ENCODE measurements around the gene ARL5C. TPM values are rescaled to one million over a fixed set of nuclear protein-coding genes. Genes with fewer than 3 reads are reported as not detected.

Gene ARL5C
- total RNA-seq, 1 experiment from 2014 or later: not detected

GRCh38 chr17:39146273-39146672 is 19.7 kb downstream of the ARL5C start:
- Histone ChIP-seq H3K18ac (ENCODE audit: insufficient read length, low read depth, low read length) (no peak overlapping the region), H2AFZ (ENCODE audit: low read length) (no peak overlapping the region), H2BK12ac (ENCODE audit: insufficient read length, low read depth, low read length) (no peak overlapping the region), H3T11ph (ENCODE audit: low read length) (no peak overlapping the region), H3K27me3 (ENCODE audit: insufficient read depth, low read length) (peaks cover 9% of the 10 kb centered on the region; the same call in 1 of the 2 replicates), H2BK20ac (ENCODE audit: low read depth, low read length, poor library complexity, severe bottlenecking) (no peak overlapping the region), H4K8ac (replicated peaks; ENCODE audit: insufficient read length, low read depth, low read length) (no peak overlapping the region), H2BK15ac (ENCODE audit: low read depth, low read length) (no peak overlapping the region), H3K9me3 (ENCODE audit: control insufficient read depth, low read depth, low read length) (no peaks in the 10 kb centered on the region), H3K14ac (ENCODE audit: insufficient read depth, low read length) (no peak overlapping the region), H3K23me2 (ENCODE audit: insufficient read length, low read depth, low read length, poor library complexity, severe bottlenecking) (peaks cover 5% of the 10 kb centered on the region), H4K20me1 (ENCODE audit: control insufficient read depth, insufficient read depth, insufficient read length) (no peaks in the 10 kb centered on the region), H3K27ac (ENCODE audit: insufficient read length, low read depth, low read length) (no peak overlapping the region), H2BK5ac (ENCODE audit: insufficient read length, low read length) (no peak overlapping the region), H3K9ac (ENCODE audit: extremely low read depth, insufficient read length, low read length) (no peak overlapping the region), H4K5ac (ENCODE audit: insufficient read length, low read depth, low read length) (no peak overlapping the region), H3K79me2 (ENCODE audit: insufficient read depth, low read length) (no peaks in the 10 kb centered on the region), H3K56ac (ENCODE audit: insufficient read length, low read depth, low read length) (no peak overlapping the region), H4K91ac (ENCODE audit: insufficient read length, low read depth, low read length) (no peak overlapping the region), H3K4me1 (ENCODE audit: insufficient read depth, low read length) (no peaks in the 10 kb centered on the region), H3K4me2 (ENCODE audit: insufficient read depth, insufficient read length, low read length) (no peak overlapping the region), H3K4ac (ENCODE audit: low read depth, low read length) (no peak overlapping the region), H2AK5ac (ENCODE audit: insufficient read length, low read length) (no peak overlapping the region), H2BK120ac (ENCODE audit: low read depth, low read length, poor library complexity, severe bottlenecking) (no peak overlapping the region), H3K79me1 (ENCODE audit: insufficient read depth, low read depth, low read length, poor library complexity, severe bottlenecking) (no peaks in the 10 kb centered on the region), H3K23ac (ENCODE audit: insufficient read length, low read depth, low read length) (no peak overlapping the region)
- no peaks in the 10 kb centered on the region for H3K36me3 Mint-ChIP-seq (ENCODE audit: insufficient read depth in 1 of 3, low read depth in 3 of 3)
- peaks cover 5 to 15% of the 10 kb centered on the region in 2 experiments for H3K4me1 Mint-ChIP-seq
- DNase-seq: no peak
- H3K27ac Mint-ChIP-seq: no peak overlapping the region
- no CpG with 5 or more reads among the region's 3 CpGs for WGBS (ENCODE audit: extremely low coverage, insufficient read length, low lambda C conversion rate)
- no peaks in the 10 kb centered on the region; a peak in 1 of 5 replicates for H3K9me3 Mint-ChIP-seq
- TF ChIP-seq CTCF (conservative IDR thresholded peaks at IDR 0.05): no peak
- peaks cover 29% of the 10 kb centered on the region for H3K27me3 Mint-ChIP-seq (ENCODE audit: low read depth)
- no peak overlapping the region for H3K4me3 Mint-ChIP-seq
